NCI-H146 treated with DMSO at 0.1 percent for 48 hours (cell line): ENCODE measurements around the gene NDC80.

Source experiments
- DNase-seq: peaks from one replicate; lab custom pipeline; 2025; ENCODE audit not compliant: unreplicated experiment; lab: John Stamatoyannopoulos, UW

NDC80 gene

DNA sequence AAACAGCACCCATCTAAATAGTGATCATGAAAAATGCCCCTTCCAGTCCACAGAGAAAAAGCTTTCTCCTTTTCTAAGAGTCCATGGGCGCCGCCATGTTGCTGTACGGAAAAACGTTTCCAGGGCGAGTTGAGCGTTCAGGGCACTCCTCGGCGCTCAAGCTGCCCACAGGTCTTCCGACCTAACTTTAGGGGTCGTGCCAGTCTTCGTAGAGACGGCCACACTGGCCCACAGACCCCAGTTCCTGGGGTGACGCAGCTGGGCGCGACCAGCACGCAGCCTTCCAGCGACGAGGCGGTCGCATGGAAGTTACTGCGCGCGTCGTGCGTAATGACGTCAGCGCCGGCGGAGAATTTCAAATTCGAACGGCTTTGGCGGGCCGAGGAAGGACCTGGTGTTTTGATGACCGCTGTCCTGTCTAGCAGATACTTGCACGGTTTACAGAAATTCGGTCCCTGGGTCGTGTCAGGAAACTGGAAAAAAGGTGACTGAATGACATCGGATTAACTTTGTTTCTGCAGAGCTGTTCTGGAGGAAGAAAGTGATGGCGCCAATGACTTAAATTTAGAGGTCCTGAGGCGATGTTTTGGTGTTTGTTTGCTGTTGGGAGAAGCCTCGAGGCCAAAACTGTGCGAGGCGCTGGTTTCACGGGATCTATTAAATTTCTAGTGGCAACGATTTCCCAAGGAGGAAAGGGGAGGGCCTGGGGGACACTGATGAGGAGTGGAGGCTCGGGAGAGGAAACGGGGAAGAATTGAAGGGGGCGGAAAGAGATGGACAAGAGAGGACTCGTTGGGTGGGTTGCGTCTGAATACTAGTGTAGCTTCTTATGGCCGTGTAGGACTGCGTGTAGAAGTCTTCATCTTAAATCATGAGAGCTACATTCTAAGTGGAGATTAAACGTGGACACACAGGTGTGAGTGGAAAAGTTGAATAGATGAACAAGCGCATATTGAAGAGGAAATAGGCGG, at the start of gene NDC80, which contains the start of gene METTL4:
Gene NDC80 (plus strand): TSS at position 358 of the 971 bp plus-strand sequence. CDS start 1,429 bp downstream, outside the sequence.
Gene METTL4 (minus strand): TSS at position 306 of the 971 bp plus-strand sequence. CDS start 4,289 bp downstream, outside the sequence.
- peak; percentile 85 for DNase-seq

- no peak for DNase-seq
Observed at GRCh38 chr18:2522112-2522511, 49.2 kb upstream of the NDC80 start.

DNA sequence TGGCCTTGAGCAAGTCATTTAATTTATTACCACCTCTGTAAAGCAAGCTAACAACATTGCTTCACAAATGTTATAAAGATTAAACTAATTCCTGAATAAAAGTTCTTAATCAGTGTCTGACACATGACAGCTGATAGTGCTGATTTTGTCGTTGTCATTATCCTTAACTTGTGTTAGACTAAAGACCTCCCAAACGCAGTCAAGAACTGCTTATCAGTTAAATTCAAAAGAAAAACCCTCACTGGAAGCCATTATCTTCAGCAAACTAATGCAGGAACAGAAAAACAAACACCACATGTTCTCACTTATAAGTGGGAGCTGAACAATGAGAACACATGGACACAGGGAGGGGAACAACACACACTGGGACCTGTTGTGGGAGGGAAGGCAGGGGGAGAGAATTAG, 46.6 kb upstream of the NDC80 start:
- peak; percentile 16 for DNase-seq

GRCh38 chr18:2526329-2526728, 45.0 kb upstream of the NDC80 start:
- peak; percentile 53 for DNase-seq

- no peak for DNase-seq
Observed at GRCh38 chr18:2529154-2529553, 42.2 kb upstream of the NDC80 start.

DNA sequence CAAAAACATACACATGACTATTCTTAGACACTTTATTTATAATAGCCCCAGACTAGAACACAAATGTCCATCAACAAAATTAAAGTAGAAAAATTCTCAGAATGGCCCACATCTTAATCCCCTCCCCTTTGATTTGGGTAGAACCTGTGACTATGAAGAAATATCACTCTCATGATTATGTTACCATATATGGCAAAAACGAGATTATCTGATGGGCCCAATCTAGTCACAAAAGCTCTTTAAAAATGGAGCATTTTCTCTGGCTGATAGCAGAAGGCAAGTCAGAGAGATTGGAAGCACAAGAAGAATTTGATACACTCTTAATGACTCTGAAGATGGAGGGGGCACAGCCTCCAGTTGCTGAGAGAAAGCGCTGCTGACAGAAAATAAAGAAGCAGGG, 39.6 kb upstream of the NDC80 start:
- DNase-seq = no peak

DNA sequence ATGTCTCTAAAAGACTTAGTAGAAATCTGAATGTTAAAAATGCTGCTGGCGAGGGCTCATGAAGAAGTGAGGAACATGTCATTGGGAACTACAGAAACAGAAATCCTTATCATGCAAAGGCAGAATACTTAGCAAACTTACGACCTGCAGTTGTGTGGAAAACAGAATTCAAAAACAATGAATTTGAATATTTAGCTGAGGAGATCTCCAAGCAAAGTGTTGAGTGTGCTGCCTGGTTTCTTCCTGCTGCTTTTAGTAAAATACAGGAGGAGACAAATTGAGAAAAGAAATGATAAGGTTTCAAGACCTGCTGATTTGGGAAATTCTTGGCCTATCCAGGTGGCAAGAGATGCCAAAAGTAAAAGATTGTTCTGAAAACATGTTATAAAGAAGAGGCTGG, 38.6 kb upstream of the NDC80 start:
- no peak for DNase-seq

GRCh38 chr18:2534906-2535305, 36.5 kb upstream of the NDC80 start:
- DNase-seq = no peak

GRCh38 chr18:2535419-2535910, 35.9 kb upstream of the NDC80 start:
- DNase-seq = no peak

- DNase-seq = no peak
Observed at GRCh38 chr18:2536063-2536462, 35.3 kb upstream of the NDC80 start.

- no peak for DNase-seq
Observed at GRCh38 chr18:2536493-2536892, 34.9 kb upstream of the NDC80 start.

GRCh38 chr18:2537296-2537695, 34.1 kb upstream of the NDC80 start:
- no peak for DNase-seq

- DNase-seq = no peak
Observed at GRCh38 chr18:2538236-2538635, 33.1 kb upstream of the NDC80 start.

DNA sequence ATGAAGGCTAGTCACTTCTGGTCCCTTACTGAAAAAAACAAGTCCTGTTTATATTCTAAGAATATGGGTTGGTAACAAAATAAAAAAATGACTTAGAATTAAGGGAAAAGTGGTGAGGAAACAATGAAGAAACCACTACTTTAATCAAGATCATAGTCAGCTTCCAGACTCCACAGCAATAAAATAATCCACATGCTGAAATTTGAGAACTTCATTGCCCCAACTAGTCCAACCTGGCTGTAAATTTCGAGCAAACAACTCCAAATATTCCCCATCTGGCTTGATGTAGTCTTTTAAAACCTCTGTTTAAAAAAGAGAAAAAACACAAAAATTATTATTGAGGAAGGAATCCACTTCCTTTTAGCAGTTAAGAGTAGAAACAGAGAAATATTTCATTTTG, 32.5 kb upstream of the NDC80 start:
- no peak for DNase-seq

DNA sequence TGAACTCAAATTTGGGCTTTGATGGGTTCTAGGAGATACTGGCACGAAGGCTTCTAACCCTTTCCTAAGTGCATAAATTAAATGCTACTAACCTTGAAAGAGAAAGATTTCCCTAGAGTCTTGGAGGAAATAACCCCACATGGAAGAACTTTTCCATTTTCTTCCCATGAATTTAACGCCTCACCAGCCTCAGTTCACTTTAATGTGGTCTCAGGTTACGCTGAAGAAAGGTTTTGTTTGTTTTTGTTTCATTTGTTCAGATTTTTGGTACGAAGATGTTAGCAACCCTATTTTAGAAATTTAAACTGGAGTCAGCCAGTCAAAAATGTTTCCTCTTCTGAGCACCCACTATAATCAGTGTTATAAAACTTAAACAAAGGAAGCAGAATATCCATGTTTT, 30.8 kb upstream of the NDC80 start:
- DNase-seq = no peak

GRCh38 chr18:2541925-2542563, 29.3 kb upstream of the NDC80 start:
- DNase-seq = peak; percentile 39

DNA sequence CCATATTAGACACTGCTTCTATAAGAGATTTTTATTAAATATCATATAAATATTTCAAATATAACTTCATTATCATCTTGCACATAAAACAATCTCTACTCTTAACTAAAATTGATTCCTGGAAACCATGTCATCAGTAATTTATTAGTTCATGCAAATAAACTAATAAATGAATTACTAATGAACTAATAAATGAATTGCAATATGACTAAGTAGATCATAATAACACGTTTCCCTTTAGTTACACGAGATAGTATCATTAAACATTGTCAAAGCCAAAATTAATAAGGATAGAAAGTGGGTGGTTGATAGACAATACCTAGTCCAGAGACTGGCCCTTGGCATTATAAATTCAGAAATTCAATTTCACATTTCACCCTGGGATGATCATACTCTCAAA, 26.2 kb upstream of the NDC80 start:
- DNase-seq = no peak

- peak; percentile 18 for DNase-seq
Observed at GRCh38 chr18:2547477-2548087, 23.8 kb upstream of the NDC80 start.

- DNase-seq = no peak
Observed at GRCh38 chr18:2549462-2549861, 21.9 kb upstream of the NDC80 start.

- no peak for DNase-seq
Observed at GRCh38 chr18:2551425-2551824, 19.9 kb upstream of the NDC80 start.

- no peak for DNase-seq
Observed at GRCh38 chr18:2554696-2555095, 16.7 kb upstream of the NDC80 start.
